CD14-positive monocyte (primary cell): ENCODE measurements around the gene LDLRAD2. TPM values are rescaled to one million over a fixed set of nuclear protein-coding genes. Genes with fewer than 3 reads are reported as not detected.
"Not testable (repeated sequence)": the region's sequence is repeated elsewhere in the genome, so short reads cannot be mapped to it uniquely, and the experiment has no call there.

Experiments used
- DNase-seq, 3 donors: peaks; one replicate each; pipeline ENCODE4 v3.0.0-alpha.2; 2011 to 2022
- H2AFZ ChIP-seq: 2 replicates; pipeline ENCODE4 v1.6.0; 2012; ENCODE audit warnings: mild to moderate bottlenecking, low read depth, low read length, inconsistent platforms; ENCODE audit not compliant: insufficient read depth, poor library complexity, severe bottlenecking
- H3K27ac ChIP-seq, 2 donors: 1 replicate in 1 of 2; 2 replicates in 1 of 2; pipeline ENCODE4 v1.5.1; 2012 to 2013; ENCODE audit warnings: low read length in 2 of 2, control low read depth in 1 of 2, inconsistent platforms in 1 of 2, low read depth in 1 of 2, mild to moderate bottlenecking in 1 of 2
- H3K27me3 ChIP-seq, 2 donors: one replicate each; pipeline versions ENCODE4 v1.6.0 to v1.6.1; 2011 to 2013; ENCODE audit warnings: low read length in 2 of 2; ENCODE audit not compliant: control insufficient read depth in 2 of 2, insufficient read depth in 2 of 2
- H3K36me3 ChIP-seq, 2 donors: replicated peaks in 1 of 2; 1 replicate in 1 of 2; 2 replicates in 1 of 2; pipeline versions ENCODE4 v1.5.1 to v1.6.1; 2012 to 2013; ENCODE audit warnings: low read length in 2 of 2, control low read depth in 1 of 2, inconsistent platforms in 1 of 2, mild to moderate bottlenecking in 1 of 2; ENCODE audit not compliant: insufficient read depth in 2 of 2, control insufficient read depth in 1 of 2
- H3K4me1 ChIP-seq, 2 donors: 1 replicate in 1 of 2; 2 replicates in 1 of 2; pipeline versions ENCODE4 v1.5.1 to v1.6.1; 2012 to 2013; ENCODE audit warnings: low read length in 2 of 2, control low read depth in 1 of 2, inconsistent platforms in 1 of 2, mild to moderate bottlenecking in 1 of 2, moderate library complexity in 1 of 2; ENCODE audit not compliant: insufficient read depth in 2 of 2, control insufficient read depth in 1 of 2
- H3K4me2 ChIP-seq: replicated peaks from 2 replicates; pipeline ENCODE3; 2012; ENCODE audit warnings: low read length, moderate library complexity, mild to moderate bottlenecking; ENCODE audit not compliant: poor library complexity, severe bottlenecking; ENCODE audit errors: extremely low read depth
- H3K4me3 ChIP-seq, 3 experiments: fragments of 200-600 bp in 1 of 3; sonication (generic) in 1 of 3; replicated peaks in 1 of 3; 1 replicate in 2 of 3; 2 replicates in 1 of 3; pipeline ENCODE4 v1.5.1; 2011 to 2013; ENCODE audit warnings: low read length in 3 of 3, mild to moderate bottlenecking in 3 of 3, control low read depth in 2 of 3, low read depth in 2 of 3, inconsistent platforms in 1 of 3, moderate library complexity in 1 of 3
- H3K79me2 ChIP-seq: 2 replicates; pipeline ENCODE4 v1.6.0; 2012; ENCODE audit warnings: mild to moderate bottlenecking, control low read depth, inconsistent platforms, low read length, moderate library complexity; ENCODE audit not compliant: insufficient read depth
- H3K9ac ChIP-seq: 2 replicates; pipeline ENCODE4 v1.6.0; 2017; ENCODE audit warnings: low read length, mild to moderate bottlenecking; ENCODE audit not compliant: insufficient read depth, poor library complexity, severe bottlenecking
- H3K9me3 ChIP-seq, 2 donors: replicated peaks in 1 of 2; 1 replicate in 1 of 2; 2 replicates in 1 of 2; pipeline versions ENCODE4 v1.5.1 to v1.6.1; 2012 to 2013; ENCODE audit warnings: low read length in 2 of 2, control low read depth in 1 of 2; ENCODE audit not compliant: control insufficient read depth in 1 of 2, insufficient read depth in 1 of 2
- H4K20me1 ChIP-seq: 2 replicates; pipeline ENCODE4 v1.6.0; 2012; ENCODE audit warnings: mild to moderate bottlenecking, low read length, control low read depth, moderate library complexity; ENCODE audit not compliant: insufficient read depth
- H3K27ac Mint-ChIP-seq, 7 donors: one replicate each; pipeline ENCODE4 v1.8.0; 2020; ENCODE audit warnings: mild to moderate bottlenecking in 7 of 7, mixed read lengths in 7 of 7, moderate library complexity in 6 of 7, inconsistent platforms in 2 of 7
- H3K27me3 Mint-ChIP-seq, 3 donors: one replicate each; pipeline ENCODE4 v1.8.0; 2021 to 2022; ENCODE audit warnings: low read depth in 3 of 3, mild to moderate bottlenecking in 3 of 3, mixed read lengths in 3 of 3, moderate library complexity in 3 of 3, inconsistent platforms in 1 of 3
- H3K36me3 Mint-ChIP-seq, 2 donors: one replicate each; pipeline ENCODE4 v1.8.0; 2020; ENCODE audit warnings: mixed read lengths in 2 of 2, inconsistent platforms in 1 of 2, mild to moderate bottlenecking in 1 of 2
- H3K4me1 Mint-ChIP-seq: one replicate; pipeline ENCODE4 v1.8.0; 2020; ENCODE audit warnings: mild to moderate bottlenecking, mixed read lengths
- H3K4me3 Mint-ChIP-seq, 2 donors: one replicate each; pipeline ENCODE4 v1.8.0; 2020; ENCODE audit warnings: mild to moderate bottlenecking in 2 of 2, mixed read lengths in 2 of 2, moderate library complexity in 1 of 2
- H3K9me3 Mint-ChIP-seq, 7 donors: one replicate each; pipeline ENCODE4 v1.8.0; 2020 to 2022; ENCODE audit warnings: mixed read lengths in 7 of 7, mild to moderate bottlenecking in 6 of 7, moderate library complexity in 6 of 7, inconsistent platforms in 2 of 7
- WGBS: methylation state at CpG from one replicate; pipeline ENCODE4 v1.1.5; 2013; ENCODE audit warnings: missing lambda C conversion rate; ENCODE audit not compliant: insufficient coverage; 5-methylcytosine and 5-hydroxymethylcytosine counted together
- intact Hi-C, 2 donors: fragments of 100-400 bp; cut with micrococcal nuclease; formaldehyde crosslinking; loops; one replicate each; pipeline versions ENCODE4 v1.15.0 to v1.15.1; 2023
- polyA plus RNA-seq, 3 donors: library from polyadenylated mRNA; depleted of rRNA in 1 of 3; unstranded in 2 of 3; stranded (reverse) in 1 of 3; fragments of 300-500 nt in 2 of 3; fragments of >200 nt in 1 of 3; fragmentation: Illumina TruSeq in 2 of 3; gene quantifications; 1 replicate in 2 of 3; 2 replicates in 1 of 3; pipeline ENCODE4 v1.2.3, GENCODE V29; 2012 to 2021
- TF ChIP-seq, protein P1 (sequence below): fragments of 200-600 bp; IDR thresholded peaks from one replicate; pipeline ENCODE4 v1.8.0; 2022; ENCODE audit warnings: antibody characterized with exemption, mild to moderate bottlenecking

The LDLRAD2 gene
- polyA plus RNA-seq, 3 donors = 0.63 TPM; not detected in 2

DNA sequence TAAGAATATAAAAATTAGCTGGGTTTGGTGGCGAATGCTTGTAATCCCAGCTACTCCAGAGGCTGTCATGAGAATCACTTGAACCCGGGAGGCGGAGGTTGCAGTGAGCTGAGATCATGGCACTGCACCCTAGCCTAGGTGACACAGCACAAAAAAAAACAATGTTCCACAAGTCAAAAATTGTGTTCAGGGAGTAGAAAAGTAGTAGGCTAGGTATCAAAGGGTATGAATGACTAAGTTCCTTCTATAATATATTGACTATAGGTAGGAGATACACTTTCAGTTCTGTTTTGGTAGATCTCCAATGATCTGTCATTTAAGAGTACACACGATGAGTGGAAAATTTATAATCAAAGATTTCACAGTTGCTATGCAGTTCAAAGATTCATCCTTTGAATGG is 45.9 kb upstream of the LDLRAD2 start:
- Histone ChIP-seq H3K4me2 (no peak overlapping the region), H3K9ac (no peak overlapping the region), H3K4me3 (no peak overlapping the region), H2AFZ (no peak overlapping the region), H3K36me3 (no peaks in the 10 kb centered on the region), H3K27me3 (no peaks in the 10 kb centered on the region), H3K79me2 (peaks cover 93% of the 10 kb centered on the region), H4K20me1 (peaks cover 21% of the 10 kb centered on the region), H3K27ac (peak overlapping the region; percentile 33 to 79), H3K9me3 (no peaks in the 10 kb centered on the region), H3K4me1 (peaks cover 92 to 100% of the 10 kb centered on the region in 2 donors)
- Mint-ChIP-seq H3K4me3 (no peak overlapping the region), H3K27me3 (no peaks in the 10 kb centered on the region), H3K36me3 (peaks cover 8 to 17% of the 10 kb centered on the region in 2 donors), H3K4me1 (peaks cover 86% of the 10 kb centered on the region), H3K27ac (peak overlapping the region; percentile 87 to 97 (median 94)), H3K9me3 (peaks cover 0 to 2% (median 0%) of the 10 kb centered on the region in 7 donors)
- DNase-seq = no peak
- WGBS = no CpG with 5 or more reads among the region's 4 CpGs
- TF ChIP-seq, protein P1, sequence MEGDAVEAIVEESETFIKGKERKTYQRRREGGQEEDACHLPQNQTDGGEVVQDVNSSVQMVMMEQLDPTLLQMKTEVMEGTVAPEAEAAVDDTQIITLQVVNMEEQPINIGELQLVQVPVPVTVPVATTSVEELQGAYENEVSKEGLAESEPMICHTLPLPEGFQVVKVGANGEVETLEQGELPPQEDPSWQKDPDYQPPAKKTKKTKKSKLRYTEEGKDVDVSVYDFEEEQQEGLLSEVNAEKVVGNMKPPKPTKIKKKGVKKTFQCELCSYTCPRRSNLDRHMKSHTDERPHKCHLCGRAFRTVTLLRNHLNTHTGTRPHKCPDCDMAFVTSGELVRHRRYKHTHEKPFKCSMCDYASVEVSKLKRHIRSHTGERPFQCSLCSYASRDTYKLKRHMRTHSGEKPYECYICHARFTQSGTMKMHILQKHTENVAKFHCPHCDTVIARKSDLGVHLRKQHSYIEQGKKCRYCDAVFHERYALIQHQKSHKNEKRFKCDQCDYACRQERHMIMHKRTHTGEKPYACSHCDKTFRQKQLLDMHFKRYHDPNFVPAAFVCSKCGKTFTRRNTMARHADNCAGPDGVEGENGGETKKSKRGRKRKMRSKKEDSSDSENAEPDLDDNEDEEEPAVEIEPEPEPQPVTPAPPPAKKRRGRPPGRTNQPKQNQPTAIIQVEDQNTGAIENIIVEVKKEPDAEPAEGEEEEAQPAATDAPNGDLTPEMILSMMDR = no peak
- intact Hi-C loops = no loop called here

DNA sequence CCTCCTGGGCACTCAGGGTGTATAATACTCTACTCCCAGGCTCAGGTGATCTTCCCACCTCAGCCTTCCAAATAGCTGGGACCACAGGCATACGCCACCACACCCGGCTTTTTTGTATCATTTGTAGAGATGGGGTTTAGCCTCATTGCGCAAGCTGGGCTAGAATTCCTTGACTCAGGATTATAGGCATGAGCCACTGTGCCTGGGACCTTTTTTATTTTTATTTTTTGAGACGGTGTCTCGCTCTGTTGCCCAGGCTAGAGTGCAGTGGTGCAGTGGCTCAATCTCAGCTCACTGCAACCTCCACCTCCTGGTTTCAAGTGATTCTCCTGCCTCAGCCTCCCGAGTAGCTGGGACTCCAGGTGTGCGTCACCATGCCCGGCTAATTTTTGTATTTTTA is 45.0 kb upstream of the LDLRAD2 start:
- H3K4me3 ChIP-seq = peak overlapping the region in 1 of 3 experiments; percentile 39
- peak overlapping the region; percentile 62 for H3K4me2 ChIP-seq
- H3K27me3 Mint-ChIP-seq, H3K9me3 Mint-ChIP-seq, H3K27me3 ChIP-seq, H2AFZ ChIP-seq, H3K9me3 ChIP-seq, H3K9ac ChIP-seq, intact Hi-C loops, H3K4me3 Mint-ChIP-seq, H3K36me3 ChIP-seq: not testable (repeated sequence)
- H3K36me3 Mint-ChIP-seq = peaks cover 8 to 17% of the 10 kb centered on the region in 2 donors
- 94% methylated on average over 2 of the region's 8 CpGs for WGBS
- peaks cover 91 to 98% of the 10 kb centered on the region in 2 donors for H3K4me1 ChIP-seq
- peak in 1 of 3 donors; percentile 30 for DNase-seq
- H3K79me2 ChIP-seq = peaks cover 93% of the 10 kb centered on the region
- H3K27ac ChIP-seq = peak overlapping the region; percentile 63 to 87
- peak overlapping the region; percentile 92 to 97 (median 96) for H3K27ac Mint-ChIP-seq
- H3K4me1 Mint-ChIP-seq = peaks cover 88% of the 10 kb centered on the region
- peaks cover 21% of the 10 kb centered on the region for H4K20me1 ChIP-seq
